Body of pancreas (tissue), 4 donors: ENCODE measurements around the gene SYNPO2. TPM values are rescaled to one million over a fixed set of nuclear protein-coding genes. Genes with fewer than 3 reads are reported as not detected.

ENCODE experiments used
- ATAC-seq: fragments of 150-250 bp; one replicate; pipeline ENCODE4 v1.9.1; 2016
- DNase-seq, 4 donors: peaks; one replicate each; pipeline ENCODE4 v3.0.0-alpha.2; 2019
- H3K27ac ChIP-seq, 4 donors: fragments of 200-600 bp; sonication (generic); 1 replicate in 3 of 4; 2 replicates in 1 of 4; pipeline versions ENCODE4 v1.5.1 to v1.6.1; 2016 to 2019; ENCODE audit warnings: mild to moderate bottlenecking in 1 of 4, mixed read lengths in 1 of 4, moderate library complexity in 1 of 4
- H3K27me3 ChIP-seq, 2 donors: fragments of 200-600 bp; sonication (generic); one replicate each; pipeline ENCODE4 v1.6.0; 2016; ENCODE audit warnings: mild to moderate bottlenecking in 1 of 2
- H3K36me3 ChIP-seq, 2 donors: fragments of 200-600 bp; sonication (generic); replicated peaks in 1 of 2; 2 replicates each; pipeline ENCODE4 v1.5.1; 2016; ENCODE audit warnings: low read depth in 2 of 2; ENCODE audit not compliant: insufficient read depth in 1 of 2
- H3K4me1 ChIP-seq: fragments of 200-600 bp; sonication (generic); one replicate; pipeline ENCODE4 v1.6.0; 2016
- H3K4me3 ChIP-seq, 2 donors: fragments of 200-600 bp; sonication (generic); 1 replicate in 1 of 2; 2 replicates in 1 of 2; pipeline ENCODE4 v1.5.1; 2016 to 2019
- H3K9me3 ChIP-seq, 3 donors: fragments of 200-600 bp; sonication (generic); 1 replicate in 2 of 3; 2 replicates in 1 of 3; pipeline ENCODE4 v1.5.1; 2016
- CTCF ChIP-seq, 7 experiments: fragments of 450-650 bp in 4 of 7; fragments of 200-600 bp in 3 of 7; sonication (generic) in 3 of 7; IDR thresholded peaks; one replicate each; pipeline ENCODE4 v1.5.1; 2016 to 2019; ENCODE audit warnings: antibody characterized with exemption in 7 of 7
- POLR2A ChIP-seq, 3 donors: fragments of 450-650 bp; IDR thresholded peaks; one replicate each; pipeline ENCODE4 v1.6.1; 2016; ENCODE audit warnings: antibody characterized with exemption in 3 of 3, mild to moderate bottlenecking in 2 of 3
- WGBS, 2 donors: methylation state at CpG; one replicate each; pipeline ENCODE4 v1.1.5; 2017; 5-methylcytosine and 5-hydroxymethylcytosine counted together
- intact Hi-C: fragments of 100-400 bp; cut with DNase I; formaldehyde crosslinking; loops from one replicate; pipeline ENCODE4 v1.15.1; 2023
- total RNA-seq, 2 donors: library from RNA; depleted of rRNA; stranded (reverse); fragments of >200 nt; gene quantifications; one replicate each; pipeline ENCODE4 v1.1.0, GENCODE V29; 2016

Gene SYNPO2
- total RNA-seq, 2 donors from 2014 or later = 7.6 to 19.5 TPM

DNA sequence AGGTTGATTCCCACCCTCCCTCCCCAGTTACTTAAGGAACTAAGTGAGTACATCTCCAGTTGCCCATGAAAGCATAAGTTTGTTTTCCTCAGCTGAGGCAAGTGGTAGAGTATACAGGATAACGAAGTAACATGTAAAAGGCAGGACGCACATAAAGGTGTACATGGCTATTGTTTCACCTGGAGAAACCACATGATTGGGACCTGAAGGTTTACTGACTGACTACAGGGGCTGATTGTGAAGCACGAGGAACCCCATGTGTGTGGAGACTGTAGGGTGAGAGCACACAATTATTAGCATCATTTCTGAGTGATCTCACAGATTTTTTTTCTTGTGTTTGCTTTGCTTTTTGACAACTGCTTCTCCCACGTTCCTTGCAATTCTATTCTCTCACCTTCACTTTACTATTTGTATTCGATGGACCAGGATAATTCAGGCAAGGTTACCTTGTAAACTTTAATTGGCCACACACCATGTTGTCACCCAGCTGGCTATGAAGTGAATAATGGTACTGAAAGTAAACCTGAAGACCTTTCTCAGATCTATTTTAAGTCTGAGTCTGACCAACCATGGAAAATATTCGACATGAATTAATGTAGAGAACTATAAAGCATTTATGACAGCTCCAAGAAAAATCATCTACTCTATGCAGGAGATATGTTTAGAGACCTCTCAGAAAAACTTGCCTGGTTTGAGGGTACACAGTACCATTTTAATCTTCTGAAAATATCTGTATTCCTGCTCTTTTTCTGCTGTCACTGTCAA, 144.4 kb downstream of the SYNPO2 start:
- H3K36me3 ChIP-seq = no peaks in the 10 kb centered on the region
- intact Hi-C loops = no loop called here
- ATAC-seq = no peak
- no peak overlapping the region for H3K27ac ChIP-seq
- 51 to 54% methylated on average over 6 of the region's 6 CpGs for WGBS, 2 donors
- no peaks in the 10 kb centered on the region for H3K4me1 ChIP-seq
- no peak overlapping the region for H3K4me3 ChIP-seq
- DNase-seq = no peak
- TF ChIP-seq CTCF (IDR thresholded peaks at IDR 0.05) (no peak), POLR2A (IDR thresholded peaks at IDR 0.05) (no peak)
- no peaks in the 10 kb centered on the region for H3K9me3 ChIP-seq
- H3K27me3 ChIP-seq = no peaks in the 10 kb centered on the region

GRCh38 chr4:119034276-119035008, 145.8 kb downstream of the SYNPO2 start:
- no peak for TF ChIP-seq CTCF (IDR thresholded peaks at IDR 0.05)
- no peak for TF ChIP-seq POLR2A (IDR thresholded peaks at IDR 0.05)
- Histone ChIP-seq H3K4me1 (no peaks in the 10 kb centered on the region), H3K36me3 (no peaks in the 10 kb centered on the region), H3K27ac (no peak overlapping the region), H3K27me3 (no peaks in the 10 kb centered on the region), H3K9me3 (no peaks in the 10 kb centered on the region), H3K4me3 (no peak overlapping the region)
- 60 to 64% methylated on average over 4 of the region's 4 CpGs for WGBS, 2 donors
- intact Hi-C loops = no loop called here
- DNase-seq (no peak), ATAC-seq (no peak)

- no peak overlapping the region for H3K4me3 ChIP-seq
- ATAC-seq (no peak), DNase-seq (no peak)
- intact Hi-C loops = no loop called here
- 82 to 86% methylated on average over 8 of the region's 8 CpGs for whole genome bisulfite sequencing, 2 donors
- no peaks in the 10 kb centered on the region for H3K36me3 ChIP-seq
- TF ChIP-seq POLR2A (IDR thresholded peaks at IDR 0.05) = no peak
- TF ChIP-seq CTCF (IDR thresholded peaks at IDR 0.05) = no peak
- no peaks in the 10 kb centered on the region for H3K4me1 ChIP-seq
- H3K27ac ChIP-seq = no peak overlapping the region
- H3K9me3 ChIP-seq = no peaks in the 10 kb centered on the region
- H3K27me3 ChIP-seq = no peaks in the 10 kb centered on the region
Measured at GRCh38 chr4:119035951-119036737, 147.5 kb downstream of the SYNPO2 start.

DNA sequence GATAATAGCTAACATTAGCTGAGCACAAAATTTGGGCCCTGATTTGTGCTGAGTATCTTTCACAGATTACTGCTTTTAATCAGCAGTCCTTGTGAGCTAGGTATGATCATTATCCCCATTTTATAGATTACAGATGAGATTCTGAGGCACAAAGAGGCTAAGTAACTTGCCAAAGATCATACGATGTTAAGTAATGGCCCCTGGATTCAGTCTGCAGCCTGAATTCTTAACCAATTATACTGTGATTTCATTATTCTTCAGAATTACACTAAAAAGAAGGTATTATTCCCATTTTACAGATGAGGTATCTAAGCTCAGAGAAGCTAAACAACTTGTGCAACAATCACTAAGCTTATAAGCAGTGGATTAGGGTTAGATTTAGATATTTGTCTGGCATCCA, 149.1 kb downstream of the SYNPO2 start:
- no peak for ATAC-seq
- no peak for TF ChIP-seq CTCF (IDR thresholded peaks at IDR 0.05)
- no peak for TF ChIP-seq POLR2A (IDR thresholded peaks at IDR 0.05)
- Histone ChIP-seq H3K27ac (no peak overlapping the region), H3K4me1 (peaks cover 7% of the 10 kb centered on the region), H3K36me3 (no peaks in the 10 kb centered on the region), H3K27me3 (no peaks in the 10 kb centered on the region), H3K4me3 (no peak overlapping the region), H3K9me3 (no peaks in the 10 kb centered on the region)
- DNase-seq = no peak
- intact Hi-C loops = no loop called here
- 78% methylated on average over 1 of the region's 1 CpG for WGBS, 2 donors
